ENCODE data around the gene MSRB2.

MSRB2 gene

DNA sequence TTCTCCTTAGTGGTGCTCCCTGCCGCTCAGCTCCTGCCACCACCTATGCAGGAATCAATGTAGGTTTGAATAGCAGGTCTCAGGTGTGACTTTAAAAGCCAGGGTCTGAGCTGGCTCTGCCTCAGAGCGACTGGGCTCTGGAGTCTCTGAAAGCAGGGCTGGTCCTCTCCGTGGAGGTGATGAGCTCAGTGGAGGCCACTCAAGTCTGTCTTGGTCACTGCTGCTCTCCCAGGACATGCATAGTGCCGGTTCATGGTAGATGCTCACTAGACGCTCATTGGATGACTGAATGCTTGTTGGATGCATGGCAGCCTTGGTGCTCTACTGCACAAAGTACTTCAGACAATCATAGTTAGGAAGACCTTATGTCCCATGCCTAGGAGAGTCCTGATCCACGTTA, 51.7 kb downstream of the MSRB2 start:
- Histone ChIP-seq H4K20me1 (ENCODE audit: insufficient read depth, low read length) (no peaks in the 10 kb centered on the region), H3K27ac (ENCODE audit: low read depth, low read length, poor library complexity, severe bottlenecking) (no peak overlapping the region), H3K36me3 (ENCODE audit: insufficient read depth, low read length) (no peaks in the 10 kb centered on the region), H3K4me1 (ENCODE audit: insufficient read depth, low read length, severe bottlenecking) (no peaks in the 10 kb centered on the region), H3K79me2 (ENCODE audit: insufficient read depth, low read length) (no peaks in the 10 kb centered on the region), H3K9me3 (ENCODE audit: low read length) (no peaks in the 10 kb centered on the region), H3K4me3 (ENCODE audit: low read depth, low read length, poor library complexity, severe bottlenecking) (no peak overlapping the region), H3K9me2 (ENCODE audit: low read depth, low read length) (no peaks in the 10 kb centered on the region), H2AFZ (ENCODE audit: low read length) (no peak overlapping the region), H3K27me3 (ENCODE audit: insufficient read depth, low read length) (no peaks in the 10 kb centered on the region), H3K9ac (ENCODE audit: low read length) (no peak overlapping the region), H3F3A (ENCODE audit: insufficient read depth, low read length) (no peaks in the 10 kb centered on the region), H3K4me2 (ENCODE audit: low read length) (no peak overlapping the region)
- no peak for TF ChIP-seq EZH2 (IDR thresholded peaks at IDR 0.05; ENCODE audit: borderline replicate concordance, low read length)
- TF ChIP-seq, protein P1, sequence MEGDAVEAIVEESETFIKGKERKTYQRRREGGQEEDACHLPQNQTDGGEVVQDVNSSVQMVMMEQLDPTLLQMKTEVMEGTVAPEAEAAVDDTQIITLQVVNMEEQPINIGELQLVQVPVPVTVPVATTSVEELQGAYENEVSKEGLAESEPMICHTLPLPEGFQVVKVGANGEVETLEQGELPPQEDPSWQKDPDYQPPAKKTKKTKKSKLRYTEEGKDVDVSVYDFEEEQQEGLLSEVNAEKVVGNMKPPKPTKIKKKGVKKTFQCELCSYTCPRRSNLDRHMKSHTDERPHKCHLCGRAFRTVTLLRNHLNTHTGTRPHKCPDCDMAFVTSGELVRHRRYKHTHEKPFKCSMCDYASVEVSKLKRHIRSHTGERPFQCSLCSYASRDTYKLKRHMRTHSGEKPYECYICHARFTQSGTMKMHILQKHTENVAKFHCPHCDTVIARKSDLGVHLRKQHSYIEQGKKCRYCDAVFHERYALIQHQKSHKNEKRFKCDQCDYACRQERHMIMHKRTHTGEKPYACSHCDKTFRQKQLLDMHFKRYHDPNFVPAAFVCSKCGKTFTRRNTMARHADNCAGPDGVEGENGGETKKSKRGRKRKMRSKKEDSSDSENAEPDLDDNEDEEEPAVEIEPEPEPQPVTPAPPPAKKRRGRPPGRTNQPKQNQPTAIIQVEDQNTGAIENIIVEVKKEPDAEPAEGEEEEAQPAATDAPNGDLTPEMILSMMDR (IDR thresholded peaks at IDR 0.05; ENCODE audit: low read length), result no peak

DNA sequence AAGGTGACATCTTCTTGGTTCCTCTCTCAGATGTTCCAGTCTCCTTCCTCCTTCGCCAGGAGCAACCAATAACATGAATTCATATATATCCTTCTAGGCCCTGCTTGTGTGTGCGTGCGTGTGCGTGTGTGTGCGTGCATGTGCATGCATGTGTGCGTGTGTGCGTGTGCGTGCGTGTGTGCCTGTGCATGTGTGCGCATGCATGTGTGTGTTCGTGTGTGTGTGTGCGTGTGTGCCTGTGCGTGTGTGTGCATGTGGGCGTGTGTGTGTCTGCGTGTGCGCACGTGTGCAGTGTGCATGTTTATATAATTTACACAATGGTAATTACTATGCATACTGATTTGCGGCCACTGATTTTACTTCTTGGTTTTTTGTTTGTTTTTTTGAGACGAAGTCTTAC, 52.8 kb downstream of the MSRB2 start:
- Histone ChIP-seq H3K9ac (ENCODE audit: low read length) (no peak overlapping the region), H3K27me3 (ENCODE audit: insufficient read depth, low read length) (no peaks in the 10 kb centered on the region), H2AFZ (ENCODE audit: low read length) (no peak overlapping the region), H3K79me2 (ENCODE audit: insufficient read depth, low read length) (no peaks in the 10 kb centered on the region), H3K4me2 (ENCODE audit: low read length) (no peak overlapping the region), H3K4me3 (ENCODE audit: low read depth, low read length, poor library complexity, severe bottlenecking) (no peak overlapping the region), H3K27ac (ENCODE audit: low read depth, low read length, poor library complexity, severe bottlenecking) (no peak overlapping the region), H3K9me3 (ENCODE audit: low read length) (no peaks in the 10 kb centered on the region), H3F3A (ENCODE audit: insufficient read depth, low read length) (no peaks in the 10 kb centered on the region), H4K20me1 (ENCODE audit: insufficient read depth, low read length) (no peaks in the 10 kb centered on the region), H3K4me1 (ENCODE audit: insufficient read depth, low read length, severe bottlenecking) (no peaks in the 10 kb centered on the region), H3K36me3 (ENCODE audit: insufficient read depth, low read length) (no peaks in the 10 kb centered on the region), H3K9me2 (ENCODE audit: low read depth, low read length) (no peaks in the 10 kb centered on the region)
- TF ChIP-seq EZH2 (IDR thresholded peaks at IDR 0.05; ENCODE audit: borderline replicate concordance, low read length), result no peak
- TF ChIP-seq, protein P1 (IDR thresholded peaks at IDR 0.05; ENCODE audit: low read length), result no peak

DNA sequence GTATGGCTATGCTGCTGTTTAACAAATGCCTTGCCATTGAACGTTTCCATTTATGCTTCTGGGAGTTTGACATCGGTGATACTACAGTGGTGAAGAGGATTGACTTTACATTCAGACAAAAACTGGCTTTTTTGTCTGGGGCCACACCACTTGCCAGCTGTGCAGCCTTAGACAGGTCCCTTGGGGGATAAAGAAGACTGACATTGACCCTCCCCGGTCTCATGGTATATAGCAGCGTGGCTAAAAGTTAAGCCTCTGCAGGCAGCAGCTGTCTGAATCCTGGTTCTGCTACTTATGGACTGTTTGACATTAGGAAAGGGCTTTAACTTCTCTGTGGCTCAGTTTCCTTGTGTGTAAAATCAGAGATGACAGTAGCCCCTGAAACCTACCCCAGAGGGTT, 54.7 kb downstream of the MSRB2 start:
- no peaks in the 10 kb centered on the region for H3K9me2 ChIP-seq (ENCODE audit: low read depth, low read length)
- H4K20me1 ChIP-seq (ENCODE audit: insufficient read depth, low read length), result no peaks in the 10 kb centered on the region
- H3K36me3 ChIP-seq (ENCODE audit: insufficient read depth, low read length), result no peaks in the 10 kb centered on the region
- no peaks in the 10 kb centered on the region for H3K79me2 ChIP-seq (ENCODE audit: insufficient read depth, low read length)
- no peak overlapping the region for H3K4me3 ChIP-seq (ENCODE audit: low read depth, low read length, poor library complexity, severe bottlenecking)
- H3K4me1 ChIP-seq (ENCODE audit: insufficient read depth, low read length, severe bottlenecking), result no peaks in the 10 kb centered on the region
- no peaks in the 10 kb centered on the region for H3K9me3 ChIP-seq (ENCODE audit: low read length)
- H3K4me2 ChIP-seq (ENCODE audit: low read length), result no peak overlapping the region
- TF ChIP-seq, protein P1 (IDR thresholded peaks at IDR 0.05; ENCODE audit: low read length), result no peak
- TF ChIP-seq EZH2 (IDR thresholded peaks at IDR 0.05; ENCODE audit: borderline replicate concordance, low read length), result no peak
- no peak overlapping the region for H2AFZ ChIP-seq (ENCODE audit: low read length)
- no peak overlapping the region for H3K27ac ChIP-seq (ENCODE audit: low read depth, low read length, poor library complexity, severe bottlenecking)
- no peak overlapping the region for H3K9ac ChIP-seq (ENCODE audit: low read length)
- no peaks in the 10 kb centered on the region for H3K27me3 ChIP-seq (ENCODE audit: insufficient read depth, low read length)
- no peaks in the 10 kb centered on the region for H3F3A ChIP-seq (ENCODE audit: insufficient read depth, low read length)

Data from OCI-LY1 (cell line).